H9 (cell line): ENCODE data around the gene REEP3. TPM values are rescaled to one million over a fixed set of nuclear protein-coding genes. Genes with fewer than 3 reads are reported as not detected.

Source experiments
- DNase-seq: peaks from one replicate; pipeline ENCODE4 v3.0.0-alpha.2; 2017
- H2AFZ ChIP-seq: one replicate; pipeline ENCODE4 v1.6.1; 2013; ENCODE audit warnings: mild to moderate bottlenecking, low read length, control low read depth, moderate library complexity
- H2AK5ac ChIP-seq: 2 replicates; pipeline ENCODE4 v1.6.1; 2013; ENCODE audit warnings: low read length, control low read depth, mixed read lengths; ENCODE audit not compliant: insufficient read length
- H2BK120ac ChIP-seq: one replicate; pipeline ENCODE4 v1.6.1; 2013; ENCODE audit warnings: low read depth, mild to moderate bottlenecking, low read length, control low read depth, inconsistent platforms; ENCODE audit not compliant: poor library complexity, severe bottlenecking
- H2BK12ac ChIP-seq: 2 replicates; pipeline ENCODE4 v1.6.1; 2013; ENCODE audit warnings: low read length, control low read depth, mixed read lengths, low read depth; ENCODE audit not compliant: insufficient read length
- H2BK15ac ChIP-seq: 2 replicates; pipeline ENCODE4 v1.6.1; 2013; ENCODE audit warnings: low read depth, low read length, control low read depth
- H2BK20ac ChIP-seq: one replicate; pipeline ENCODE4 v1.6.1; 2013; ENCODE audit warnings: low read depth, mild to moderate bottlenecking, low read length, control low read depth, inconsistent platforms; ENCODE audit not compliant: poor library complexity, severe bottlenecking
- H2BK5ac ChIP-seq: 2 replicates; pipeline ENCODE4 v1.6.1; 2013; ENCODE audit warnings: low read length, control low read depth, mixed read lengths; ENCODE audit not compliant: insufficient read length
- H3K14ac ChIP-seq: 2 replicates; pipeline ENCODE4 v1.6.1; 2013; ENCODE audit warnings: low read length, control low read depth; ENCODE audit not compliant: insufficient read depth
- H3K18ac ChIP-seq: 2 replicates; pipeline ENCODE4 v1.6.1; 2013; ENCODE audit warnings: low read depth, mild to moderate bottlenecking, mixed read lengths, low read length, control low read depth; ENCODE audit not compliant: insufficient read length
- H3K23ac ChIP-seq: 2 replicates; pipeline ENCODE4 v1.6.1; 2013; ENCODE audit warnings: low read length, control low read depth, mixed read lengths, low read depth; ENCODE audit not compliant: insufficient read length
- H3K23me2 ChIP-seq: 2 replicates; pipeline ENCODE4 v1.6.1; 2013; ENCODE audit warnings: low read depth, mild to moderate bottlenecking, mixed read lengths, low read length, control low read depth; ENCODE audit not compliant: insufficient read length, poor library complexity, severe bottlenecking
- H3K27ac ChIP-seq: 2 replicates; pipeline ENCODE4 v1.5.1; 2013; ENCODE audit warnings: low read length, control low read depth, mixed read lengths, low read depth; ENCODE audit not compliant: insufficient read length
- H3K27me3 ChIP-seq: 2 replicates; pipeline ENCODE4 v1.6.1; 2013; ENCODE audit warnings: low read length, control low read depth, inconsistent platforms; ENCODE audit not compliant: insufficient read depth
- H3K4ac ChIP-seq: 2 replicates; pipeline ENCODE4 v1.6.1; 2013; ENCODE audit warnings: low read depth, mild to moderate bottlenecking, control low read depth, inconsistent platforms, low read length, moderate library complexity
- H3K4me1 ChIP-seq: 2 replicates; pipeline ENCODE4 v1.6.1; 2013; ENCODE audit warnings: low read length, control low read depth, inconsistent platforms; ENCODE audit not compliant: insufficient read depth
- H3K4me2 ChIP-seq: 2 replicates; pipeline ENCODE4 v1.6.1; 2013; ENCODE audit warnings: low read length, control low read depth, mixed read lengths; ENCODE audit not compliant: insufficient read length, insufficient read depth
- H3K56ac ChIP-seq: 2 replicates; pipeline ENCODE4 v1.6.1; 2013; ENCODE audit warnings: low read depth, mild to moderate bottlenecking, mixed read lengths, low read length, control low read depth; ENCODE audit not compliant: insufficient read length
- H3K79me1 ChIP-seq: 2 replicates; pipeline ENCODE4 v1.6.1; 2013; ENCODE audit warnings: low read depth, mild to moderate bottlenecking, moderate library complexity, low read length, control low read depth, inconsistent platforms; ENCODE audit not compliant: insufficient read depth, poor library complexity, severe bottlenecking
- H3K79me2 ChIP-seq: 2 replicates; pipeline ENCODE4 v1.6.1; 2013; ENCODE audit warnings: low read length, control low read depth, inconsistent platforms; ENCODE audit not compliant: insufficient read depth
- H3K9ac ChIP-seq: 2 replicates; pipeline ENCODE4 v1.6.1; 2013; ENCODE audit warnings: low read length, control low read depth, mixed read lengths; ENCODE audit not compliant: insufficient read length; ENCODE audit errors: extremely low read depth
- H3K9me3 ChIP-seq: one replicate; pipeline ENCODE4 v1.6.1; 2013; ENCODE audit warnings: low read depth, low read length, inconsistent platforms; ENCODE audit not compliant: control insufficient read depth
- H3T11ph ChIP-seq: one replicate; pipeline ENCODE4 v1.6.1; 2013; ENCODE audit warnings: mild to moderate bottlenecking, low read length, control low read depth, inconsistent platforms
- H4K20me1 ChIP-seq: one replicate; pipeline ENCODE4 v1.6.1; 2013; ENCODE audit not compliant: control insufficient read depth, insufficient read length, insufficient read depth
- H4K5ac ChIP-seq: 2 replicates; pipeline ENCODE4 v1.6.1; 2013; ENCODE audit warnings: low read depth, mild to moderate bottlenecking, mixed read lengths, low read length, control low read depth; ENCODE audit not compliant: insufficient read length
- H4K8ac ChIP-seq: replicated peaks from 2 replicates; pipeline ENCODE4 v1.6.1; 2013; ENCODE audit warnings: low read length, control low read depth, mixed read lengths, low read depth; ENCODE audit not compliant: insufficient read length
- H4K91ac ChIP-seq: 2 replicates; pipeline ENCODE4 v1.6.1; 2013; ENCODE audit warnings: low read depth, mild to moderate bottlenecking, moderate library complexity, mixed read lengths, low read length, control low read depth; ENCODE audit not compliant: insufficient read length
- H3K27ac Mint-ChIP-seq, 3 experiments: 2 replicates in 2 of 3; 3 replicates in 1 of 3; pipeline ENCODE4 v1.8.0; 2020 to 2021; ENCODE audit warnings: mixed read lengths in 3 of 3, mild to moderate bottlenecking in 1 of 3, moderate library complexity in 1 of 3
- H3K27me3 Mint-ChIP-seq: 2 replicates; pipeline ENCODE4 v1.8.0; 2021; ENCODE audit warnings: low read depth, mild to moderate bottlenecking, moderate library complexity, mixed read lengths
- H3K36me3 Mint-ChIP-seq, 3 experiments: 2 replicates in 2 of 3; 3 replicates in 1 of 3; pipeline ENCODE4 v1.8.0; 2020 to 2021; ENCODE audit warnings: low read depth in 3 of 3, mixed read lengths in 3 of 3; ENCODE audit not compliant: insufficient read depth in 1 of 3
- H3K4me1 Mint-ChIP-seq, 2 experiments: 2 replicates each; pipeline ENCODE4 v1.8.0; 2020; ENCODE audit warnings: mixed read lengths in 2 of 2
- H3K4me3 Mint-ChIP-seq, 2 experiments: 2 replicates in 1 of 2; 3 replicates in 1 of 2; pipeline ENCODE4 v1.8.0; 2020 to 2021; ENCODE audit warnings: mild to moderate bottlenecking in 2 of 2, mixed read lengths in 2 of 2, moderate library complexity in 1 of 2
- H3K9me3 Mint-ChIP-seq, 2 experiments: 2 replicates in 1 of 2; 3 replicates in 1 of 2; pipeline ENCODE4 v1.8.0; 2020; ENCODE audit warnings: mild to moderate bottlenecking in 2 of 2, mixed read lengths in 2 of 2, moderate library complexity in 1 of 2
- CTCF ChIP-seq: fragments of 200-600 bp; sonication (generic); conservative IDR thresholded peaks from 3 replicates; pipeline ENCODE4 v1.8.0; 2021; ENCODE audit warnings: antibody characterized with exemption, mild to moderate bottlenecking
- total RNA-seq: library from RNA; stranded (reverse); gene quantifications from 2 replicates; pipeline ENCODE4 v1.2.1, GENCODE V29; 2021

REEP3 gene
- total RNA-seq, 1 experiment from 2014 or later, result 21.4 TPM

- no peak overlapping the region for H3K4me2 ChIP-seq
- no peak overlapping the region for H2BK20ac ChIP-seq
- peaks cover 17% of the 10 kb centered on the region for H3K4me1 ChIP-seq
- H3K27me3 ChIP-seq, result no peaks in the 10 kb centered on the region
- no peak overlapping the region for H4K91ac ChIP-seq
- H3K23ac ChIP-seq, result no peak overlapping the region
- no peak overlapping the region for H2BK12ac ChIP-seq
- no peak overlapping the region for H4K8ac ChIP-seq
- Mint-ChIP-seq H3K27ac (no peak overlapping the region), H3K4me1 (peaks cover 34% of the 10 kb centered on the region in 2 experiments), H3K36me3 (no peaks in the 10 kb centered on the region), H3K27me3 (no peaks in the 10 kb centered on the region), H3K4me3 (no peak overlapping the region), H3K9me3 (no peaks in the 10 kb centered on the region)
- H2BK5ac ChIP-seq, result no peak overlapping the region
- H2AK5ac ChIP-seq, result no peak overlapping the region
- H3K4ac ChIP-seq, result no peak overlapping the region
- no peaks in the 10 kb centered on the region for H4K20me1 ChIP-seq
- H2AFZ ChIP-seq, result no peak overlapping the region
- no peak overlapping the region for H2BK120ac ChIP-seq
- H2BK15ac ChIP-seq, result no peak overlapping the region
- no peaks in the 10 kb centered on the region for H3K9me3 ChIP-seq
- no peak overlapping the region for H3K27ac ChIP-seq
- no peak overlapping the region for H3K18ac ChIP-seq
- no peak overlapping the region for H3K9ac ChIP-seq
- no peaks in the 10 kb centered on the region for H3K79me2 ChIP-seq
- no peak overlapping the region for H4K5ac ChIP-seq
- no peak overlapping the region for H3K14ac ChIP-seq
- no peak overlapping the region for H3K56ac ChIP-seq
- DNase-seq, result no peak
- H3K23me2 ChIP-seq, result no peaks in the 10 kb centered on the region
- no peaks in the 10 kb centered on the region for H3K79me1 ChIP-seq
- H3T11ph ChIP-seq, result no peak overlapping the region
- TF ChIP-seq CTCF, result no peak
These were observed 152.6 kb downstream of the REEP3 start for GRCh38 chr10:63673846-63674245.

Other genes with a start within 250 kb of the REEP3 start
- gene JMJD1C, start 55.4 kb upstream of the REEP3 start, total RNA-seq, result 195 and 200 TPM in 2 replicates